ENCODE results near the gene ADAP1. TPM values are rescaled to one million over a fixed set of nuclear protein-coding genes. Genes with fewer than 3 reads are reported as not detected.

Gene ADAP1
- total RNA-seq, 1 experiment from 2014 or later: 6.2 TPM

DNA sequence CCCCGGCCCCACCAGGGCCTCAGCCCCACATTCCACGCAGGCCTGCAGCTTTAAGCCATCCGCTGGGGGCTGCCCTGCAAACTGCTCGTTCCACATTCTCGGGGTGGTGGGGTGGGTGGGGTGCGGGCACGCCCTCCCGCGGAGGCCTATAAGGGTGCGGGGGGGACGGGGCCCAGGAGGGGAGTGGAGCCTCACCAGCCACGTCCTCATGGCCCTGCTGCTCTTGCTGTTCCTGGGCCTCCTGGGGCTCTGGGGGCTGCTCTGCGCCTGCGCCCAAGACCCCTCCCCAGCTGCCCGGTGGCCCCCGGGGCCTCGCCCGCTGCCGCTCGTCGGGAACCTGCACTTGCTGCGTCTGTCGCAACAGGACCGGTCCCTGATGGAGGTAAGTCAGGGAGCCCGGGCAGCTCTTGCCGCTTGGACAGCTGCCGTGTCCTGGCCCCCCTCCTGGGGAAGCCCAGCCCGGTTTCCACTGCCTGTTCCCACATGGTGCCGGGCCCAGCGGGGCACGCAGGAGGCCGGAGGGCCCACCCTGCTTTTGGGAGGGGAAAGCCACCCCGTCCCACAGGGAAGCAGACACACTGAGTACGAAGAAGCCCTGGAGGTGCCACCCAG lies 28.6 kb upstream of the ADAP1 start, which contains the start of gene CYP2W1:
Gene CYP2W1 (plus strand): TSS at position 178 of the 612 bp plus-strand sequence. CDS start 31 bp downstream, at position 209.
- no peak within 1 kb of the TSS for H3K56ac ChIP-seq (ENCODE audit: insufficient read length, low read depth, low read length)
- no peak within 1 kb of the TSS for H3K4ac ChIP-seq (ENCODE audit: low read depth, low read length)
- no peak within 1 kb of the TSS for H2BK12ac ChIP-seq (ENCODE audit: insufficient read length, low read depth, low read length)
- no peak within 1 kb of the TSS for H4K8ac ChIP-seq (replicated peaks; ENCODE audit: insufficient read length, low read depth, low read length)
- H3T11ph ChIP-seq (ENCODE audit: low read length): no peak within 1 kb of the TSS
- no peaks in the 10 kb centered on the region for H4K20me1 ChIP-seq (ENCODE audit: control insufficient read depth, insufficient read depth, insufficient read length)
- H3K9ac ChIP-seq (ENCODE audit: extremely low read depth, insufficient read length, low read length): no peak within 1 kb of the TSS
- no peaks in the 10 kb centered on the region for H3K27me3 ChIP-seq (ENCODE audit: insufficient read depth, low read length)
- H3K27ac Mint-ChIP-seq: no peak within 1 kb of the TSS
- H2AK5ac ChIP-seq (ENCODE audit: insufficient read length, low read length): no peak within 1 kb of the TSS
- no peaks in the 10 kb centered on the region for H3K79me1 ChIP-seq (ENCODE audit: insufficient read depth, low read depth, low read length, poor library complexity, severe bottlenecking)
- no peak within 1 kb of the TSS for H3K4me2 ChIP-seq (ENCODE audit: insufficient read depth, insufficient read length, low read length)
- H3K79me2 ChIP-seq (ENCODE audit: insufficient read depth, low read length): no peaks in the 10 kb centered on the region
- H2BK20ac ChIP-seq (ENCODE audit: low read depth, low read length, poor library complexity, severe bottlenecking): no peak within 1 kb of the TSS
- H3K23me2 ChIP-seq (ENCODE audit: insufficient read length, low read depth, low read length, poor library complexity, severe bottlenecking): no peaks in the 10 kb centered on the region
- no peak within 1 kb of the TSS for H3K27ac ChIP-seq (ENCODE audit: insufficient read length, low read depth, low read length)
- H2BK15ac ChIP-seq (ENCODE audit: low read depth, low read length): no peak within 1 kb of the TSS
- no peaks in the 10 kb centered on the region for H3K9me3 ChIP-seq (ENCODE audit: control insufficient read depth, low read depth, low read length)
- no peaks in the 10 kb centered on the region for H3K9me3 Mint-ChIP-seq
- H3K4me3 Mint-ChIP-seq: no peak within 1 kb of the TSS
- H2AFZ ChIP-seq (ENCODE audit: low read length): no peak within 1 kb of the TSS
- TF ChIP-seq, protein P1, sequence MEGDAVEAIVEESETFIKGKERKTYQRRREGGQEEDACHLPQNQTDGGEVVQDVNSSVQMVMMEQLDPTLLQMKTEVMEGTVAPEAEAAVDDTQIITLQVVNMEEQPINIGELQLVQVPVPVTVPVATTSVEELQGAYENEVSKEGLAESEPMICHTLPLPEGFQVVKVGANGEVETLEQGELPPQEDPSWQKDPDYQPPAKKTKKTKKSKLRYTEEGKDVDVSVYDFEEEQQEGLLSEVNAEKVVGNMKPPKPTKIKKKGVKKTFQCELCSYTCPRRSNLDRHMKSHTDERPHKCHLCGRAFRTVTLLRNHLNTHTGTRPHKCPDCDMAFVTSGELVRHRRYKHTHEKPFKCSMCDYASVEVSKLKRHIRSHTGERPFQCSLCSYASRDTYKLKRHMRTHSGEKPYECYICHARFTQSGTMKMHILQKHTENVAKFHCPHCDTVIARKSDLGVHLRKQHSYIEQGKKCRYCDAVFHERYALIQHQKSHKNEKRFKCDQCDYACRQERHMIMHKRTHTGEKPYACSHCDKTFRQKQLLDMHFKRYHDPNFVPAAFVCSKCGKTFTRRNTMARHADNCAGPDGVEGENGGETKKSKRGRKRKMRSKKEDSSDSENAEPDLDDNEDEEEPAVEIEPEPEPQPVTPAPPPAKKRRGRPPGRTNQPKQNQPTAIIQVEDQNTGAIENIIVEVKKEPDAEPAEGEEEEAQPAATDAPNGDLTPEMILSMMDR (conservative IDR thresholded peaks at IDR 0.05): no peak
- no peak within 1 kb of the TSS for H3K23ac ChIP-seq (ENCODE audit: insufficient read length, low read depth, low read length)
- H3K4me1 Mint-ChIP-seq: peaks cover 2 to 6% of the 10 kb centered on the region in 2 experiments; a peak in 2 of 4 replicates
- no peaks in the 10 kb centered on the region for H3K36me3 Mint-ChIP-seq (ENCODE audit: insufficient read depth in 1 of 3, low read depth in 3 of 3)
- H3K27me3 Mint-ChIP-seq (ENCODE audit: low read depth): peaks cover 3% of the 10 kb centered on the region; the same call in 1 of the 2 replicates
- no peak within 1 kb of the TSS for H4K5ac ChIP-seq (ENCODE audit: insufficient read length, low read depth, low read length)
- H4K91ac ChIP-seq (ENCODE audit: insufficient read length, low read depth, low read length): peak within 1 kb of the TSS; percentile 68
- no peak within 1 kb of the TSS for H2BK120ac ChIP-seq (ENCODE audit: low read depth, low read length, poor library complexity, severe bottlenecking)
- H3K18ac ChIP-seq (ENCODE audit: insufficient read length, low read depth, low read length): no peak within 1 kb of the TSS
- WGBS (ENCODE audit: extremely low coverage, insufficient read length, low lambda C conversion rate): no CpG with 5 or more reads among the region's 34 CpGs
- H2BK5ac ChIP-seq (ENCODE audit: insufficient read length, low read length): no peak within 1 kb of the TSS
- H3K4me1 ChIP-seq (ENCODE audit: insufficient read depth, low read length): no peaks in the 10 kb centered on the region
- DNase-seq: no peak
- no peak within 1 kb of the TSS; the same call in 1 of the 2 replicates for H3K14ac ChIP-seq (ENCODE audit: insufficient read depth, low read length)

Data from H9 (cell line).